Parathyroid adenoma (tissue), 2 donors: Measurements from ENCODE around the gene DUSP11.

ENCODE experiments used
- H2AFZ ChIP-seq: fragments of 300-600 bp; sonication (generic); one replicate; pipeline ENCODE4 v1.7.0; 2017; ENCODE audit warnings: antibody characterized with exemption, mild to moderate bottlenecking
- H3K27ac ChIP-seq: fragments of 300-600 bp; sonication (generic); one replicate; pipeline ENCODE4 v1.7.0; 2017
- H3K27me3 ChIP-seq: fragments of 300-600 bp; sonication (generic); one replicate; pipeline ENCODE4 v1.7.0; 2017; ENCODE audit warnings: low read length; ENCODE audit not compliant: control insufficient read depth, insufficient read depth
- H3K36me3 ChIP-seq: fragments of 300-600 bp; sonication (generic); one replicate; pipeline ENCODE4 v1.7.0; 2017; ENCODE audit warnings: low read length; ENCODE audit not compliant: control insufficient read depth, insufficient read depth
- H3K4me1 ChIP-seq: fragments of 300-600 bp; sonication (generic); one replicate; pipeline ENCODE4 v1.7.0; 2017; ENCODE audit warnings: control low read depth
- H3K4me2 ChIP-seq: fragments of 300-600 bp; sonication (generic); one replicate; pipeline ENCODE4 v1.7.0; 2017; ENCODE audit warnings: low read length
- H3K4me3 ChIP-seq: fragments of 300-600 bp; sonication (generic); one replicate; pipeline ENCODE4 v1.7.0; 2017; ENCODE audit warnings: low read depth, low read length
- H3K79me2 ChIP-seq: fragments of 300-600 bp; sonication (generic); one replicate; pipeline ENCODE4 v1.7.0; 2017; ENCODE audit warnings: control low read depth
- H3K9ac ChIP-seq: fragments of 300-600 bp; sonication (generic); one replicate; pipeline ENCODE4 v1.7.0; 2017; ENCODE audit warnings: mild to moderate bottlenecking
- H3K9me3 ChIP-seq: fragments of 300-600 bp; sonication (generic); one replicate; pipeline ENCODE4 v1.7.0; 2017; ENCODE audit warnings: low read length; ENCODE audit not compliant: control insufficient read depth
- CTCF ChIP-seq: fragments of 300-600 bp; sonication (generic); IDR thresholded peaks from one replicate; pipeline ENCODE4 v1.7.0; 2017; ENCODE audit warnings: antibody characterized with exemption, mild to moderate bottlenecking
- donor health status: primary hyperparathyroidism.

DUSP11 gene

GRCh38 chr2:73736855-73737779 is 42.8 kb downstream of the DUSP11 start, which contains the start of gene TPRKB:
TPRKB (minus strand) TSS chr2:73737345; CDS start chr2:73734569, 2,776 bp downstream.
- Histone ChIP-seq H3K4me2 (peak within 1 kb of the TSS; percentile 72), H3K27ac (peak within 1 kb of the TSS; percentile 62), H3K79me2 (no peaks in the 10 kb centered on the region), H3K9ac (no peak within 1 kb of the TSS), H3K36me3 (no peaks in the 10 kb centered on the region), H3K27me3 (no peaks in the 10 kb centered on the region), H3K4me1 (no peaks in the 10 kb centered on the region), H3K4me3 (peak within 1 kb of the TSS; percentile 74), H3K9me3 (no peaks in the 10 kb centered on the region), H2AFZ (peak within 1 kb of the TSS; percentile 77)
- TF ChIP-seq CTCF = no peak

- H3K9me3 ChIP-seq = no peaks in the 10 kb centered on the region
- H3K4me3 ChIP-seq = peak overlapping the region; percentile 74
- no peaks in the 10 kb centered on the region for H3K79me2 ChIP-seq
- no peak overlapping the region for H3K9ac ChIP-seq
- H2AFZ ChIP-seq = peak overlapping the region; percentile 77
- TF ChIP-seq CTCF = no peak
- H3K27ac ChIP-seq = no peak overlapping the region
- H3K36me3 ChIP-seq = no peaks in the 10 kb centered on the region
- no peaks in the 10 kb centered on the region for H3K27me3 ChIP-seq
- H3K4me1 ChIP-seq = no peaks in the 10 kb centered on the region
- H3K4me2 ChIP-seq = peak overlapping the region; percentile 72
These were observed 43.5 kb downstream of the DUSP11 start for GRCh38 chr2:73736378-73736777.

- no peak for TF ChIP-seq CTCF
- H3K9me3 ChIP-seq = no peaks in the 10 kb centered on the region
These were observed 49.1 kb downstream of the DUSP11 start for GRCh38 chr2:73730810-73731209.

GRCh38 chr2:73728711-73729110 is 51.2 kb downstream of the DUSP11 start:
- no peak overlapping the region for H3K27ac ChIP-seq
- no peak overlapping the region for H3K4me3 ChIP-seq
- H3K36me3 ChIP-seq = no peaks in the 10 kb centered on the region
- no peaks in the 10 kb centered on the region for H3K27me3 ChIP-seq
- H2AFZ ChIP-seq = no peak overlapping the region
- no peaks in the 10 kb centered on the region for H3K79me2 ChIP-seq
- H3K4me2 ChIP-seq = no peak overlapping the region
- H3K9ac ChIP-seq = no peak overlapping the region
- H3K4me1 ChIP-seq = no peaks in the 10 kb centered on the region
- TF ChIP-seq CTCF = no peak
- H3K9me3 ChIP-seq = no peaks in the 10 kb centered on the region

More at GRCh38 chr2:73730810-73731209, 49.1 kb downstream of the DUSP11 start:
- Histone ChIP-seq H3K9ac (no peak overlapping the region), H2AFZ (no peak overlapping the region), H3K79me2 (no peaks in the 10 kb centered on the region), H3K4me1 (no peaks in the 10 kb centered on the region), H3K27me3 (no peaks in the 10 kb centered on the region), H3K4me2 (no peak overlapping the region), H3K27ac (no peak overlapping the region), H3K36me3 (no peaks in the 10 kb centered on the region), H3K4me3 (no peak overlapping the region)
